ENCODE data around the gene GCAT.

Gene GCAT

GRCh38 chr22:37807410-37808293 lies at the start of gene GCAT:
Gene GCAT (plus strand): TSS chr22:37807934. CDS start chr22:37807968, 34 bp downstream.
- DNase-seq (ENCODE audit: low read depth in 2 of 2): peak; percentile 80 to 95

GRCh38 chr22:37758694-37759093 lies 49.0 kb upstream of the GCAT start:
- no peak for DNase-seq (ENCODE audit: low read depth in 2 of 2)

GRCh38 chr22:37759281-37759680 lies 48.5 kb upstream of the GCAT start:
- DNase-seq (ENCODE audit: low read depth in 2 of 2): no peak

GRCh38 chr22:37760152-37760551 lies 47.6 kb upstream of the GCAT start:
- no peak for DNase-seq (ENCODE audit: low read depth in 2 of 2)

GRCh38 chr22:37762389-37762836 lies 45.3 kb upstream of the GCAT start:
- DNase-seq (ENCODE audit: low read depth in 2 of 2): no peak

- no peak for DNase-seq (ENCODE audit: low read depth in 2 of 2)
Measured at GRCh38 chr22:37763012-37763411, 44.7 kb upstream of the GCAT start.

GRCh38 chr22:37763652-37764051 lies 44.1 kb upstream of the GCAT start:
- DNase-seq (ENCODE audit: low read depth in 2 of 2): no peak

GRCh38 chr22:37764622-37765021 lies 43.1 kb upstream of the GCAT start:
- DNase-seq (ENCODE audit: low read depth in 2 of 2): no peak

- no peak for DNase-seq (ENCODE audit: low read depth in 2 of 2)
Measured at GRCh38 chr22:37765498-37765897, 42.2 kb upstream of the GCAT start.

GRCh38 chr22:37765953-37766576 lies 41.7 kb upstream of the GCAT start:
- DNase-seq (ENCODE audit: low read depth in 2 of 2): no peak

- DNase-seq (ENCODE audit: low read depth in 2 of 2): no peak
Measured at GRCh38 chr22:37768273-37768672, 39.5 kb upstream of the GCAT start.

- DNase-seq (ENCODE audit: low read depth in 2 of 2): no peak
Measured at GRCh38 chr22:37769056-37769455, 38.7 kb upstream of the GCAT start.

- DNase-seq (ENCODE audit: low read depth in 2 of 2): no peak
Measured at GRCh38 chr22:37771081-37771480, 36.7 kb upstream of the GCAT start.

GRCh38 chr22:37771702-37772427 lies 35.9 kb upstream of the GCAT start:
- no peak for DNase-seq (ENCODE audit: low read depth in 2 of 2)

- DNase-seq (ENCODE audit: low read depth in 2 of 2): no peak
Measured at GRCh38 chr22:37774728-37775127, 33.0 kb upstream of the GCAT start.

- no peak for DNase-seq (ENCODE audit: low read depth in 2 of 2)
Measured at GRCh38 chr22:37775785-37776638, 31.7 kb upstream of the GCAT start.

- DNase-seq (ENCODE audit: low read depth in 2 of 2): no peak
Measured at GRCh38 chr22:37776639-37777005, 31.1 kb upstream of the GCAT start.

- no peak for DNase-seq (ENCODE audit: low read depth in 2 of 2)
Measured at GRCh38 chr22:37777122-37777687, 30.5 kb upstream of the GCAT start.

- no peak for DNase-seq (ENCODE audit: low read depth in 2 of 2)
Measured at GRCh38 chr22:37778370-37779009, 29.2 kb upstream of the GCAT start.

GRCh38 chr22:37781434-37782059 lies 26.2 kb upstream of the GCAT start:
- DNase-seq (ENCODE audit: low read depth in 2 of 2): no peak

All from stimulated activated CD4-positive, alpha-beta T cell treated with anti-CD3 and anti-CD28 coated beads, Interleukin-12 subunit alpha, Interleukin-12 subunit beta, amount 100 ng/mL, for 24 hours (primary cell).